Smooth muscle cell of the brain vasculature (primary cell): ENCODE results near the gene TMEM204.

Source experiments
- DNase-seq: peaks from one replicate; pipeline ENCODE4 v3.0.0-alpha.2; 2012; ENCODE audit warnings: low read depth, low spot score

TMEM204 gene

DNA sequence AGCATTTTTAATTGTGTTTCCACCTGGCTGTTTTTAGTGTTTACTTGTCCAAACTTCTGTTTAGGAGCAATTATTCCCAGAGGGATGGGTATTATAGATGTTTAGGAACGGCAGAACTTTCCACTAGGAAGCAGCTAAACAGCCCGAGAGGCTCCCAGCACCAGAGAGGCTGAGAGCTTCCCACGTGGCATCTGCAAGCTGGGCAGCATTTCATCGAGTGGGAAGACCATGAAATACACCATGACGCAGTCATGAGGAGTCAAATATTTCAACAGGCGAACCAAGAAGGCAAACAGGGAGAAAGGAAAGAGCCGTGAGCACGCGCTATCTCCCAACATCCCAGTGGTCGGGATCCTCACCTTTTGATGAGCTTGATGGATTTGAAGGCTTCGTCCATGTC is 24.1 kb downstream of the TMEM204 start:
- DNase-seq = no peak

DNA sequence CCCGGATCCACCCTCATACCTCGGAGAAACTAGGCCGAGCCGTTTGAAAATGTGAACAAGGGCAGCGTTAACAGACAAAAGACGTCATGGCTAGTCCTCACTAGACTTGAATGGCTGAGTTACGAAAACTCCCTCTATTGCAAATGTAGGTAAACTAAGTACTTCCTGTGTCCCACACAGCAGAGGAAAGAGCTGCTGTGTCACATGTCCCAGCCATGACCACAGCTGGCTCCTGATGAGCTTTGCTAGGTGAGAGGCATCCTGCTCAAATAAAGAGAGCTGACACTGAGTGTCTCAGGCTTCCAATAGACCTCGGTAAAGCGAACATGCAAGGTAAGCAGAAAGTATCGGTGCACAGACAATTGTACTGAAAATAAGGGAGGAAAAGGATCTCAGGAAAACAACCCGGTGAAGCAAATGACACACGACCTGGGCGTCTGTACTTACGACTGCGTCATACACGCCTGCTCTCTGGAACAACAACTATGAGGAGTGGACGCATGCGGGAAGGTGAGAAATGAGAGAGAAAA is 26.0 kb downstream of the TMEM204 start:
- DNase-seq = no peak

DNA sequence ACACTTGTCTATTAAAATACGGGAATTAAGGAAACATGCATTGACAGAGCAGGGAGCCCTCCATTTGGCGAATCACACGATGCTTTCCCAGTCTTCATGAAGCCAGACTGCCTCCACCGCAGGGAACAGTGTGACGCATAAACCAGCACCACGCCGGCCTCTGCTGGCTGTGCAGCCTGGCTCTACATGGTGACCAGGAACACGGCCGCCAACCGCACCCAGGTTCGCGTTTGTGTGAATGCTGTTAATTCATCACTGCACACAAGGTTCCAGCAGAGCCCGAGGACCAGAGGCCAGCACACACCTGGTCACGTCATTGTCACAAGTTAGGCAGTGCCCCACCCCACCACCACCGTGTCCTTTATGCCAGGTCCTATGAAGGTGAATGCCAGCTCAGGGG is 26.7 kb downstream of the TMEM204 start:
- DNase-seq = no peak

DNA sequence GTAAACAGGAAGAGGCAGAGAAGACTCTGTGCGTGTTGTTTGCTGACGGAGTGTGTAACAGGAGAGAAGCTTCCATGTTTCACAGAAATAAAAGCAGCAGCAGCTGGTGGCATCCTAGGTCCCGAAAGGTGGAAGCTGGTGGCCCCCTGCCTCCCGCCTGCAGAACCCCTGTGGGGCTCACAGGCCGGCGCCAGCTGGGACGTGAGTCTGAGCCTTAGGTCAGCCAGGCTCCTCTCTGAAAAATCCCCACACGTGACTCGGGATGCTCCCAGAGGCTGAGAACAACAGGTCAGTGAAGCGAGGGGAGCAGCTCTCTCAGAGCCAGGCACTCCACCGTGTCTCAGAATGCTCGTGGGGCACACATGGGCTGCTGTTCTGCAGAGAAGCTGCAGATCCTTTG is 27.4 kb downstream of the TMEM204 start:
- no peak for DNase-seq

DNA sequence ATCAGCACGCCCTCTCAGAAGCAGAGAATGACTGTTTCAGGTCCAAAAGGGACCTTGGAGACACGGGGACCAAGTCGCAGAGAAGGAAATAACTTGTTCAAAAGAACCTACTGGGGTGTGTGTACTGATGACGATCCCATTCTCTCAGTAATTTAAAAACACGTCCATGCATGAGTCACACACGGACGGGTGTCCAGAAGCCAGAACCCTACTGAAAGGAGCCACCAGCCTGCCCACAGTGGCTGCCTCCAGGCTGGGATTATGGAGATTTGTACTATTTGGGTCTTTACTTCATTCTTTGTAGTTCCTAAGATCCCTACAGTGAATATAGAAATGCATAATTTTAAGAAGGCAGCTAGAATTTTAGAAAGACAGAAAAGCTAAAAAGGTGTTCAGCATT is 27.8 kb downstream of the TMEM204 start:
- DNase-seq = no peak

DNA sequence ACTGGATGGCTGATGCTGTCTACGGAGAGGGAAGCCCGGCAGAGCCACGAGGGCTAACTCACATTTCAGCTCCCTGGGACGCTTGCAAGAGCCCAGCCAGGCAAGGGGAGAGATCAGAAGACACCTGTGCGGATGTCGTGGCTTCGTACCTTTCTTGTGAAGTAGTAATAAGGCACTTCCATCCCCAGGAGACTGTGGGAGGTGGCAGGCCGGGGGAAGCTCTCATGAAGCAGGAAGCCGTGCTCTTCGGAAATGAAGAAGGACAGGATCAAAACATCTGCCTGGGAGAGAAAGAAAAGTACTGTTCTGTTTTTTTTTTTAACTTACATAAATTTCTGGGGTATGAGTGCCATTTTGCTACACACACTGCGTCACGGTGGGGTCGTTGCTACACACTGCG is 28.4 kb downstream of the TMEM204 start:
- DNase-seq = no peak

DNA sequence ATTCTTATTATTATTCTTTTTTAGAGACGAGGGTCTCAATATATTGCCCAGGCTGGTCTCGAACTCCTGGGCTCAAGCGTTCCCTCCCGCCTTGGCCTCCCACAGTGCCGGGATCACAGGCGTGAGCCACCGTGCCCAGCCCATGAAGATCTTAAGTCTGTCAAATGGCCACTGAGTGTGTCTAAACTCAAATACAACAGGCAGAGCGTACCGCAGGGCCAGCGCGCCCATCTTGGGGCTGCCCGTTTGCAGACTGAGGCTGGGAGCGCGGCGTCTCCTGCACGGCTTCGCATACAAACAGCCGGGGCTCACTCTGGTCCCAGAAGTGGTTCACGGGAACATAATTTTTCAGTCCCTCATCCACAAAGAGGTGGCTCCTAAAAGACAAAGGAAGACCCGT is 30.3 kb downstream of the TMEM204 start:
- DNase-seq = no peak

DNA sequence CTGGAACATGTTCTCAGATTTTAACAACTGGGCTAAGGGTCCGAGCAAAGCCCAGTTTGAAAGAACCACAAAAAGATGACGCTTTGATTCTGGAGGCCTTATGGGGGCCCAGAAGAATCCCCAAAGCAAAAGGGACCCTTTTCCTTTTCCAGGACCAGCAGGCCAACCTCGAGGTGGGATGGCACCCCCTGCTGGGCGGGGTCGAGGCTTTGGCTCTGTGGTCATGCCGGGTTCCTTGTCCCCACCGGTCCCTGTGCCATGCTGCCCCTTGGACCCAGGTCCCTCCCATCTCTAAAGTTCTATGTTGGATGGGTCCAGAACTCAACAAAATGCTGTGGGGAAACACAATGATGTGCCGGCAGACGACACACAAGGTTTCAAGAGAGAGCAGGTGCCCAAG is 30.9 kb downstream of the TMEM204 start:
- DNase-seq = no peak

DNA sequence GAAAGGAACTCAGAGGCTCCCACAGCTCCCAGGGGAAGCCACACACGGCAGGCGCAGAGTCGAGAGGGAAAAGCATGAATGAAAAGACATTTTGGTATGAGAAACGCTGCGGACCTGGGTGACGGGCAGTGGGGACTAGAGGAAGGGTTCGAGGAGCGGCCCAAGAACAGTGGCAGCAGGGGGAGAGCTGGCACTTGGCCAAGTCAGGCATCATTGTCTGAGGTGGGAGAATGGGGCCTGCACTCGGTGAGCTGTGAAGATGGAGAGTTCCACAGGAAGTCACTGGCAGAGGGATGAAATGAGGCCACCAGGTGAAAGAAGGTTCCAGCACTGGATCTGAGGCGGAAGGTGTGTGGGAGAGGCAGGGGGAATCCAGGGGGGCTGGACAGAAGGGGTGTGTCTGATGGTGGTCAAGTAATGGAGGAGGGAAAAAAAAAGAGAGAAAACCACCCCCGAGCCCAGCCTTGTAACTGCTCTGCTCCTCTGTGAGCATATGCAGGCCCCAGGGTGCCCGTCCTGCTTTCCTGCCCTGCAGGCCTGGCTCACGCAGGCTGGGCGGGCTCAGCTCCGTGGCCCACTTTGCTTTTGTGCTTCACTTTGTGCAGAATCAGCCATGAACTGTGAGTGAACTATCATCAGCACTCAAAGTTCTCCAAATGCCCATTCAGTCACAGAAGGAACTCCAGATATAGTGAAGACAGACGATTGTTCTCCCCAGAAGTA is 31.8 kb downstream of the TMEM204 start:
- no peak for DNase-seq

DNA sequence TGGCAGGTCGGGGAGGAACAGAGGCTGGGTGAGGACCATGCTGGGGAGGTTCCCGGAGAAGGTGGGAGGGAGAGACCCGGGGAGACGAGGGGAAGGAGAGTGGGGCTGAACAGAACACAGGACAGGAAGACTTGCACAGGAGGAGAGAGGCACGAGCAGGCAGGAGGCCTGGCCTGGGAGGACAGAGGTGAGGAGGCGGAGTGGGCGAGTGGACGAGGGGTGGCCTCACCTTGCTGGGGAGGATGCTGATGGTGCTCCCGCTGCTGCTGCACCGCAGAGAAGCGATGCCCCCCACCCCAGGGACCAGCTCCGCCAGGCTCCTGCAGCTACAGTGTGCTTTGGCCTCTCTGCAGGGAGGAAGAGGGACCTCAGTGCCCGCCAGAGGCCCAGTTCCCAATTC is 34.5 kb downstream of the TMEM204 start:
- no peak for DNase-seq

DNA sequence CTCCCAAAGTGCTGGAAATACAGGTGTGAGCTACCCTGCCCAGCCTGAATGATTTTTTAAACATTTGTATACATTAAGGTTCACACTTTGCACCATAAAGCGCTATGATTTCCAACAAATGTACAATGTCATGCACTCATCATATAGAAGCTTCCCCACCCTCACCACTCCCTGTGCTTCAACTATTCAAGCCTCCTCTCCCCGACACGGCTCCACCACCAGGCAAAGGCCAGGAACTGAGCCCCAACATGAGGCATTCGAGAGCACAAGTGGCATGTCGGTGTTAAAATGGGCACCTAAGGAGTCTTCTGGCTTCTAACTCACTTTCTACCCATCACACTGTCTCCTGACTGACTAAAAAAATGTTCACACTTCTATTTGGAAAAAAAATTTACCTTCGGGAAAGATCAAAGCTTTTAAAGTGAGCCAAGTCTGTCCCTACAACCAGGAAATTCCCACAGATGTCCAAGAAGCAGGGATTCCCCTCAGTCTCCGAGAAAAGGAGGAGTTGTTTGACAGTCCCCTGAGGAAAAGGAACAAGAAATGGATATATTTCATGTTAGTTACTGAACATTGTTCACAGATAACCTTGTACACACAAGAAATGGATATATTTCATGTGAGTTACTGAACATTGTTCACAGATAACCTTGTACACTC is 37.7 kb downstream of the TMEM204 start:
- no peak for DNase-seq

DNA sequence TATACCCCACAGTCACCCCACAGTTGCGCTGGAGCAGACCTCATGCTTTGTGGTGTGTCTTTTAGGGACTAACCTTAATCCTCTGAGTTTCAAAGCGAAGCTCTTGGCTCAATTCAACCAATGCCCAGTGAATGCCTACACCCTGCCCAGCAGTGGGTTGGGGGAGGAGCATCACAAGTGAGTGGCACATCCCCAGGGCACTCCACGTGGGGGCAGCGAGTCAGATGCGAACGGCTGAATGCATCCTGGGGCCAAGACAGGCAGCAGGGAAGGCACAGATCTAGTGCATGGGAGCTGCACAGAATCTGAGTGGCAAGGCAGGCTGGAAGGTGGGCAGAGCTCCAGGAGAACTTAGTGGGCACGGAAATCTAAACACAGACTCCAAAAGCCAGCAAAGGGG is 39.2 kb downstream of the TMEM204 start:
- no peak for DNase-seq

DNA sequence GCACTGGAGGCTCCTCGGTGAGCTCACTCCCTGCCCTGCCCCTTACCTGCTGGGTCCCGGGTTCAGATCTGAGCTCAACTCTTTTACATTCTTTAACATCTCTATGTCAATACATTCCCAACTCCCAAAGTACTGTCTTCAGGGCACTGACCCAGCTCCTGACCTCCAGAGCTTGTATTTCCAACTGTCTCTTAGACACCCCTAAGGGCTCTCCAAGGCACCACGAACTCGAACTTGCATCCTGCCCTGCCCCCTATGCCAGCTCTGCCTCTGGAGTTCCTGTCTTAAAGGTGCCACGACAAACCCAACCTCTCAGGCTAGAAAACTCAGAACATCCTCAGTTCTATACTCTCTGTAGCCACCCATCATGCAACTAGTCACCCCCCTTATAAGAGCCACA is 39.8 kb downstream of the TMEM204 start:
- no peak for DNase-seq

DNA sequence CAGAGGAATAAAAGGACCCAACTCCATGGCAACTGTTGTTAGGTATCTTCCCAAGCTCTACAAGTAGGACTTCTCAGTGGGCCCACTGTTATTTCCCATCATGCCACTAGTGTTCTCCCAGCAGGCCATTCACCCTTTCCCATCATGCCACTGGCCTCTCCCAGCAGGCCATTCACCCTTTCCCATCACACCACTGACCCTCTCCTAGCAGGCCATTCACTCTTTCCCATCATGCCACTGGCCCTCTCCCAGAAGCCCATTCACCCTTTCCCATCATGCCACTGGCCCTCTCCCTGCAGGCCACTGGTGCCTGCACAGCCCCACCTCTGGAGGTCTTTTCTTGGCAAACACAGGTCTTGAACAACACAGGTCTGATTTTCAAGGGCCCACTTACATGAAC is 42.1 kb downstream of the TMEM204 start:
- no peak for DNase-seq

DNA sequence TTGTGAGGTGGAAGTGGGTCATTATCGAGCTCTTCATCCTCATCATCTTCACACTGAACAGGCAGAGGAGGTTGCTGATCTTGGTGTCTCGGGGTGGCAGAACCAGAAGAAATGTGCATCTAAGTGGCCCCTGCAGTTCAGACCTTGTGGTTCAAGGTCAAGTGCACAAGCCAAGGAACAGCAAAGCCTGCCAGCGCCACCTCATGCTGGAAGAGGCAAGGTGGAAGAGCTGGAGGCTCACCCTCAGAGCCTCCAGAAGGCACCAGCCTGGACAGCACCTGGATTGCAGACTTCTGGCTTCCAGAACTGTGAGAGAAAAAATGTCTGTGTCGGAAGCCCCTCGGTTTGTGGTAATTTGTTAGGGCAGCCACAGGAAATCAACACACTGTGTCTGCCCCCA is 45.7 kb downstream of the TMEM204 start:
- DNase-seq = no peak

DNA sequence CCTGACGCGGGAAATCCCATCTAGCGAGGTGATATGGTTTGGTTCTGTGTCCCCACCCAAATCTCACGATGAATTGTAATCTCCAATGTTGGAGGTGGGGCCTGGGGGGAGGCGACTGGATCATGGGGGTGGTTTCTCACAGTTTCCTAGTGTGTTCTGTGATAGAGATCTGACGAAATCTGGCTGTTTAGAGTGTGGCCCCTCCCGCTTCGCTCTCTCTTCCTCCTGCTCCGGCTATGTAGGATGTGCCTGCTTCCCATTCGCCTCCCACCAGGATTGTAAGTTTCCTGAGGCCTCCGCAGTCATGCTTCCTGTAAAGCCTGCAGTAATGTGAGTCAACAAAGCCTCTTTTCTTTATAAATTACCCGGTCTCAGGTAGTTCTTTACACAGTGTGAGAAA is 46.8 kb downstream of the TMEM204 start:
- DNase-seq = no peak

DNA sequence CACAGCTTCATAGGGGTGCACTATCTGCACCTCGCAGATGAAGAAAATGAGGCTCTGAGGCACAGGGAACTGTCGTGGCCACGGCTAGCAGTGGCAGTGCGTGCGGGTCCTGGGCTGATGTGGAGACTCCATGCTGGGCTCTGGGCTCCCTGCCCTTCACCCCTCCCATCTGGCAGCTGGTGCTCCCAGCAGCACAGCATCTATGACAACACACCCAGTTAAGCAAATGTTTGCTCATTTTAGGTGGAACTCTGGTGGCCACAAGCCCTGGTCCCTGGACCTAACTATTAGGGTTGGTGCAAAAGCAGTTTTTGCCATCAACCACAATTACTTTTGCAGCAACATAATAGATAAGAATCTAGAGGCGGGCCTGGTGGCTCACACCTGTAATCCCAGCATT is 47.5 kb downstream of the TMEM204 start:
- DNase-seq = no peak

DNA sequence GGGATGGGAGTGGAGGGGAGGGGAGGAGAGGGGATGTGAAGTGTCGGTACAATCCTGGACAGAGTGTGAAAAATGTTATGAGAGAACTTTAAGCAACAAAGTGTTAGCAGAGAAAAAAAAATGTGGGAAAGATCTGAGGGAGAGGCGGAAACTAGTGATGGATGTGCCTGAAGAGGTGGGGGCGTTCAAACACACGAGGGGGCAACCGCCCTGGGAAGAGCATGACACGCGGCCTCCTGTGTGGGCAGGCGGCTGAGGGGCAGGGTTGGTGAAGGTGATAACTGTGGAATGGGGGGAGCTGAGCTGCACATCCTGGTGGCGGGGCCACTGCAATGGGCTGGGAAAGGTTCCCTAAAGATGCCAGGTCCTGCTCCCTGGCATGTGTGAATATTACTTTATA is 48.3 kb downstream of the TMEM204 start:
- no peak for DNase-seq

DNA sequence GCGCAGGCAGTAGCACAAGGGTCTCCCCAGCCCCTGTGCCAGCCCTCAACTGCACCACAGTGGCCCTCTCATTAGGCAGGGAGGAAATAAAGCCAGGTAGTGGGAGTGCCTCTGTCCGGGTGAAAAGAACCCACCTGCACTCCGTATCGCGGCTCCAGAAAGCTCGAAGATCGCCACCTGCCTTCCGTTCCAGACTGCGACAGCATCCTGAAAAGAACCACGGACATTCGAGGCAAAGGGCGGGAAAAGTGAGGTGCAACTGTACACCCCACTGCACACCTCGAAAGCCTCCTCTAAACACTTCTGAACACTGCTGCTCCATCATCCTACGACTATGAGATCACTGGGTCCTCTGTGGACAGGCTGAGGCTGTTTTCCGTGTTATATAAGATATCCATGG is 49.7 kb downstream of the TMEM204 start:
- DNase-seq = no peak

DNA sequence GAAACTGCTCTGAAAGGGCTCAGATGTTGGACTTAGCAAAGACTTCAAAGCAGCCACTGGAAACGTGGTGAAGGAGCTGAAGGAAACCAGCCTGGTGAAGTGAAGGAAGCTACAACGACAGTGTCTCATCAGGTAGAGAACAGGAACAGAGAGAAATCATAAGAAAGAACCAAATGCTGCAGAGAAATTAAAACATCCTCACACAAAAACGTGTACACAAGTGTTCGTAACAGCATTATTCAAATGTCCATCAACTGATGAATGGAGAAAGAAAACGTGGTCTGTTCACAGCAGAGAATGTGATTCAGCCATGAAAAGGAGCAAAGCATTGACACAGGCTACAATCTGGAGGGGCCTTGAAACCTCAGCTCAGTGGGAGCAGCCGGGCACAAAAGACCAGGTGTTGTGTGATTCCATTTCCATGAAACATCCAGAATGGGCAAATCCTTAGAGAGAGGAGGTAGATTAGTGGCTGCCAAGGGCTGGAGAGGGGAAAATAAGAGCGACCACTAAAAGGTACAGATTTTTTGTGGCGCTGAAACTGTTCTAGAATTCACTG is 51.5 kb downstream of the TMEM204 start:
- no peak for DNase-seq

DNA sequence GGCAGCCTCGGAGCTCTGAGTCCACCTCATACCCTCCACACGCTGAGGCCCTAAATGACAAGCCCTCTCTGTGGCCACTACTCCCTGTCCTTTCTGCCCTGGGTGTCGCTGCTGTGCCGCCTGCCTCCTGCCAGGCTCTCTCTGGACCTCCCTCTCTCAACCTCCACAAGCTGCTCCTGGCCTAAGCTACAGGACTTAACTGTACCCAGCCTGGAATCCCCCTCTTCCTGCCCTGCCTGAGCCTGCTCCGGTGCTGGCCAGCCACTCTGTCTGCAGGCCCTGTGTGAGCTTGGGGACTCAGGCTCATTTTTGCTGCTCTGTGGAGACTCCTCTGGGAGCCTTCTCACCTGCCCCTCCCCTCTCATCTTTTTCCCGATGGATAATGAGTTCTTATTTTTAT is 56.9 kb downstream of the TMEM204 start:
- no peak for DNase-seq

DNA sequence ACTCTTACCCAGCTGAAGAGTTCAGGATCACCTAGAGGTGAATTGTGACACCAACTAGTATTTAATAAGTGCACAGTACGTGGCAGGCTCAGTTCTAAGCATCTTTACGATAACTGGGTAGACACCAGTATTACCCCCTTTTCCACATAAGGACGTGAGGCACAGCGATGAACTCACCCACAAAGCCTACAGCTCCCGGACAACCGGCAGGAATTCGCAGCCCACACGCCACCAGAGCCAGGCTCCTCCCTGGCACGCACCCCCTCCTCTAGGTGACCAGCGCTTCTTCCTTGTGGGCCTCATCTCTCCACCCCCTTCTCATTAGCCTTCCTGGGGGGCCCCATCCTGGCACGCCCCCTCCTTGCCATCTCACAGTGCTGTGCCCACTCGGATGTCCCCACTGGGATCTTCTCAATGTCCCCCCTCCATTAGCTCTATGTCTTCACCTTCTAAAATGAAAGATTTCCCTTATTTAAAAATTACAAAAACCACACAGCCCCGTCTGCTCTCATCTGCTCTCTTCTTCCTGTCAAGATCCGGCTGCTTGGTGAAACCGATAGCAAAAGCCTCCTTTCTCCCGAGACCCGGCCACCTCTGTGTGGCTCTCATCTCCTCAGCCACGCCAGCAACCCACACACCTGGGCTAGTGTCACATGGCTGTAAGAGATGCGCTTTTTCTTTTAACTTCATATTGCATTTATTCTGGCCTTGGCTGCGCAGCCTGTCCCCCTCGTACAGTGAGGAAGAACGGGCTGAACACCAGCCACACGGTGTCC is 57.7 kb downstream of the TMEM204 start:
- DNase-seq = no peak
